Measurements from ENCODE around the gene PHF21A. TPM values are rescaled to one million over a fixed set of nuclear protein-coding genes. Genes with fewer than 3 reads are reported as not detected.
A peak's percentile ranks its signal among the peaks of the same experiment; 100 is the strongest.

The PHF21A gene
- total and polyA plus RNA-seq, 2 of the 13 experiments (the other 11 are each of a cell fraction or from before 2014, with no cell fraction given), result 4.1 to 34.6 TPM

DNA sequence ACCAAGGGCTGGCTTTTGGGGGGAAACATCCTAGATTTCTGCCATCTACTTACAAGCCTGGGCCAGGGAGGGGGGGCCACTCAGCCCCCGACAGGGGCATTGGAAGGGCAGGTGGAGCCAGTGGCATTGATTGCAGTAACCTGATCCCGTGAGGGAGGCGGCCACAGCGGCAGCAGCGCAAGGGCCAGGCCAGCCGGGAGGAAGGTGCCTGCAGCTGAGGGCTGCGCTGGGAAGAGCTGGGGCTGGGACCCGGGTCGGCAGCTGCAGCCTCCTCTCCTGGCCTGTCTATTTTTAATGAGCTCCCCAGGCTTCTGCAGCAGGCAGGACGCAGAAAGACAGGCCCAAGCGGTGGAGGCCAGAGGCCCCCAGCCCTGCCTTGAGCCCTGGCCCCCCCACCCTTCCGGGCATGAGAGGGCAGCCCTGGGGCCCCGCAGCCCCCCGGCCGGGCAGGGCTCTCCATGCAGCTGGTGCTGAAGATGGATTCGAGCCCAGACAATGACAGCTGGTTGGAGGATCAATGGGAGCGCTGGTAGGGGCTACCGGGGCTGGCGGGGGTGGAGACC is 224.8 kb downstream of the PHF21A start (continued):
- TF ChIP-seq, protein P1, sequence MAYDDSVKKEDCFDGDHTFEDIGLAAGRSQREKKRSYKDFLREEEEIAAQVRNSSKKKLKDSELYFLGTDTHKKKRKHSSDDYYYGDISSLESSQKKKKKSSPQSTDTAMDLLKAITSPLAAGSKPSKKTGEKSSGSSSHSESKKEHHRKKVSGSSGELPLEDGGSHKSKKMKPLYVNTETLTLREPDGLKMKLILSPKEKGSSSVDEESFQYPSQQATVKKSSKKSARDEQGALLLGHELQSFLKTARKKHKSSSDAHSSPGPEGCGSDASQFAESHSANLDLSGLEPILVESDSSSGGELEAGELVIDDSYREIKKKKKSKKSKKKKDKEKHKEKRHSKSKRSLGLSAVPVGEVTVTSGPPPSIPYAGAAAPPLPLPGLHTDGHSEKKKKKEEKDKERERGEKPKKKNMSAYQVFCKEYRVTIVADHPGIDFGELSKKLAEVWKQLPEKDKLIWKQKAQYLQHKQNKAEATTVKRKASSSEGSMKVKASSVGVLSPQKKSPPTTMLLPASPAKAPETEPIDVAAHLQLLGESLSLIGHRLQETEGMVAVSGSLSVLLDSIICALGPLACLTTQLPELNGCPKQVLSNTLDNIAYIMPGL (CRISPR knock-in tag; IDR thresholded peaks at IDR 0.05; ENCODE audit: borderline replicate concordance in 1 of 2, low read depth in 1 of 2), result no peak
- TF ChIP-seq SNRNP70 (IDR thresholded peaks at IDR 0.05; ENCODE audit: low read depth, low read length), result no peak
- no peak for TF ChIP-seq ZNF839 (CRISPR knock-in tag; IDR thresholded peaks at IDR 0.05; ENCODE audit: borderline replicate concordance)
- no peak for TF ChIP-seq IKZF4 (CRISPR knock-in tag; IDR thresholded peaks at IDR 0.05; ENCODE audit: borderline replicate concordance, low read depth, not compliant biosample characterization)
- no peak for TF ChIP-seq YY1 (IDR thresholded peaks at IDR 0.05; ENCODE audit: insufficient read depth, insufficient replicate concordance, low read depth, low read length)
- no peak for TF ChIP-seq ZSCAN20 (CRISPR knock-in tag; IDR thresholded peaks at IDR 0.05; ENCODE audit: borderline replicate concordance)
- TF ChIP-seq RFXAP (CRISPR knock-in tag; IDR thresholded peaks at IDR 0.05; ENCODE audit: borderline replicate concordance), result no peak
- TF ChIP-seq PAXIP1 (CRISPR knock-in tag; conservative IDR thresholded peaks at IDR 0.05), result no peak
- TF ChIP-seq, protein P2, sequence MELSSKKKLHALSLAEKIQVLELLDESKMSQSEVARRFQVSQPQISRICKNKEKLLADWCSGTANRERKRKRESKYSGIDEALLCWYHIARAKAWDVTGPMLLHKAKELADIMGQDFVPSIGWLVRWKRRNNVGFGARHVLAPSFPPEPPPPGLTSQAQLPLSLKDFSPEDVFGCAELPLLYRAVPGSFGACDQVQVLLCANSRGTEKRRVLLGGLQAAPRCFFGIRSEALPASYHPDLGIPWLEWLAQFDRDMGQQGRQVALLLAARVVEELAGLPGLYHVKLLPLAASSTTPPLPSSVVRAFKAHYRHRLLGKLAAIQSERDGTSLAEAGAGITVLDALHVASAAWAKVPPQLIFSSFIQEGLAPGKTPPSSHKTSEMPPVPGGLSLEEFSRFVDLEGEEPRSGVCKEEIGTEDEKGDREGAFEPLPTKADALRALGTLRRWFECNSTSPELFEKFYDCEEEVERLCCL (CRISPR knock-in tag; IDR thresholded peaks at IDR 0.05; ENCODE audit: borderline replicate concordance), result no peak
- peak; percentile 89 for TF ChIP-seq SIX1 (CRISPR knock-in tag; IDR thresholded peaks at IDR 0.05; ENCODE audit: borderline replicate concordance)
- TF ChIP-seq GLMP (CRISPR knock-in tag; IDR thresholded peaks at IDR 0.05; ENCODE audit: borderline replicate concordance), result no peak
- TF ChIP-seq ZNF329 (CRISPR knock-in tag; IDR thresholded peaks at IDR 0.05; ENCODE audit: low read depth), result no peak
- no peak for TF ChIP-seq KLF9 (CRISPR knock-in tag; IDR thresholded peaks at IDR 0.05; ENCODE audit: low read depth)
- TF ChIP-seq, protein P3, sequence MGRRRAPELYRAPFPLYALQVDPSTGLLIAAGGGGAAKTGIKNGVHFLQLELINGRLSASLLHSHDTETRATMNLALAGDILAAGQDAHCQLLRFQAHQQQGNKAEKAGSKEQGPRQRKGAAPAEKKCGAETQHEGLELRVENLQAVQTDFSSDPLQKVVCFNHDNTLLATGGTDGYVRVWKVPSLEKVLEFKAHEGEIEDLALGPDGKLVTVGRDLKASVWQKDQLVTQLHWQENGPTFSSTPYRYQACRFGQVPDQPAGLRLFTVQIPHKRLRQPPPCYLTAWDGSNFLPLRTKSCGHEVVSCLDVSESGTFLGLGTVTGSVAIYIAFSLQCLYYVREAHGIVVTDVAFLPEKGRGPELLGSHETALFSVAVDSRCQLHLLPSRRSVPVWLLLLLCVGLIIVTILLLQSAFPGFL (CRISPR knock-in tag; IDR thresholded peaks at IDR 0.05), result no peak
- TF ChIP-seq ZBTB38 (CRISPR knock-in tag; IDR thresholded peaks at IDR 0.05), result no peak
- no peak for TF ChIP-seq RBAK (CRISPR knock-in tag; IDR thresholded peaks at IDR 0.05)
- no peak for TF ChIP-seq ZNF432 (CRISPR knock-in tag; IDR thresholded peaks at IDR 0.05; ENCODE audit: borderline replicate concordance)
- no peak for TF ChIP-seq PHF5A (CRISPR knock-in tag; IDR thresholded peaks at IDR 0.05; ENCODE audit: low read depth, unreplicated experiment)
- no peak for TF ChIP-seq ZSCAN9 (CRISPR knock-in tag; IDR thresholded peaks at IDR 0.05; ENCODE audit: borderline replicate concordance)
